ENCODE results near the gene EPS15. TPM values are rescaled to one million over a fixed set of nuclear protein-coding genes. Genes with fewer than 3 reads are reported as not detected.
"Not testable (repeated sequence)": the region's sequence is repeated elsewhere in the genome, so short reads cannot be mapped to it uniquely, and the experiment has no call there.

EPS15 gene
- polyA plus RNA-seq, 1 donor = 52.3 TPM

GRCh38 chr1:51473331-51474115 lies 45.5 kb downstream of the EPS15 start:
- DNase-seq = no peak

GRCh38 chr1:51472359-51472758 lies 46.7 kb downstream of the EPS15 start:
- no peak for DNase-seq

DNA sequence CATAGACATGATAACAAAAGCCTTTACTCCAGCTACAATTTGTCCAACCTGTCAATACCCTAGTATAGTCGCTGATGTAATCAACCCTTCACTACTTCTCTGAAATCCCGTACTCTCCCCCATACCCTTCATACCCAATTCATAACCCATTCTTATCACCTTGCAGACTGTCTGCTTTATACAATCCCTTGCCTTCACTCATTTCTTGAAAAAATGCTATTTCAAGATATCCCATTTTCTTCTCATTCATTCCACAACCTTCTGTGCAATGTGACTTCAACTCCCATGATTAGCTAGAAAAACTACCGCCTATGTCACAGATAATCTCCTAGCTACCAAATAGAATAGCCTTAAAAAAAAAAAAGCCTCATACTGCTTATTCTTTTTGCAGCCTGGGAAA lies 49.5 kb downstream of the EPS15 start:
- DNase-seq = no peak

DNA sequence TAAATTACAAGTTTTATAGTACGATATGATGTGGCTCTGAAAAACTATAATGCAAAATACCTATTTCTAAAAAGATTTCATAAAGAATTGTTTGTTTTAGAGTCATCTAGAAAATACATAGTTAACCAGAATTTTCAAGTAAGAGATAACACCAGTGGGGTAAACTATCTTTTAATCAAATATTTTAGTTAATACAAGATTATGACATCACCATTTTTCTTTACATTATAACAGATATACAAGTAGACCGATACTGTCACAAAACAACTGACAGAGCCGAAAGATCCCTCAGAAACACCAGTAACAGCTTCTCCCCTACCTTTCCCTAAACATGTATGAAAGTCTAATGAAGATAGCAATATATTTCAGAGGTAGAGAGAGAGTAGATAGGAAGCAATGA lies 54.2 kb downstream of the EPS15 start:
- no peak for DNase-seq

GRCh38 chr1:51463561-51463960 lies 55.5 kb downstream of the EPS15 start:
- no peak for DNase-seq

- DNase-seq = not testable (repeated sequence)
These were observed 56.8 kb downstream of the EPS15 start for GRCh38 chr1:51462289-51462688.

DNA sequence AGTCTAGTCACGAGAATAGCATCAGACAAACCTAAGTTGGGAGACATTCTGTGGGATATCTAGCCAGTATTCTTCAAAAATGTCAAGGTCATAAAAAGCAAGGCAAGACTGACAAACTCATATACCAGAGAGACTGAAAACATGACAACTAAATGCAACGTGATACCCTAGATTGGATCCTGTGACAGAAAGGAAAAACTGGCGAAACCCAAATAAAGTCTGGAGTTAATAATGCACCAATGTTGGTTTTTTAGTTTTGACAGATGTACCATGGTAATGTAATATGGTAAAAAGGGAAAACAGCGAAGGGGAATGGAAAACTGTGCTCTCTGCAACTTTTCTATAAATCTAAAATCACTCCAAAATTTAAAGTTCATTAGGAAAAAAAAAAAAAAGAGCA lies 64.5 kb downstream of the EPS15 start:
- no peak for DNase-seq

DNA sequence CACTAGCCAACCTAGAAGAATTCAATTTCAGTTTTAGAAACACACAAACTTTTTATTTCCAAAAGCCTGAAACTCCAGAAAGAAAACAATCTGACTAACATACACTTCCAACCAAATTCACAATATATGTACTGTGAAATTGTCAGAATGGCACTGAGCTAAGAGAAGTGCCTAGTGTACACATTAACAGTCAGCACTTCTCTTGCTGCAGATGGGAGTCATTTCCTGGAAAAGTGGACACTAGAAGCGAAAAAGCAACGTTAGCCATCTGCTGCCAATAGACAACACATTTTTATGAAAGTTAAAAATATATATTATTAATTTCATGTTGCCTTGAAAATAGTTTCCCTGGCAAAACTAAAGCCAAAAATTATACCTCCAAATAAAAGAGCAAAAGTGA lies 66.1 kb downstream of the EPS15 start:
- no peak for DNase-seq

DNA sequence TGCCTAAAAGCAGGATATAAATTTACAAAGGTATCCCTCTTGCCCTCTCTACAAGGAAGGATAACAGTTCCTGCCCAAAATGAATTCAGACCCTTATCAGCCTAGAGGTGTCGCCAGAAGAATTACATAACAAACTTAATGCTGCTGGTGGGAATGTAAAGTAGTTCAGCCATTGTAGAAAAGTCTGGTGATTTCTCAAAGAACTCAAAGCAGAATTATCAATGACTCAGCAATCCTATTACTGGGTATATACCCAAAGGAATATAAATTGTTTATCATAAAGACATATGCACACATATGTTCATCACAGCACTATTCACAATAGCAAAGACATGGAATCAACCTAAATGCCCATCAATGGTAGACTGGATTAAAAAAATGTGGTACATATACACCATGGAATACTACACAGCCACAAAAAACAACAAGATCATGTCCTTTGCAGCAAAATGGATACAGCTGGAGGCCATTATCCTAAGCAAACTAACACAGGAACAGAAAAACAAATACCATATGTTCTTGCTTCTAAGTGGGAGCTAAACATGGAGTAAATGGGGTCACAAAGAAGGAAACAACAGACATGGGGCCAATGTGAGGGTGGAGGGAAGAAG lies 70.1 kb downstream of the EPS15 start:
- not testable (repeated sequence) for DNase-seq

DNA sequence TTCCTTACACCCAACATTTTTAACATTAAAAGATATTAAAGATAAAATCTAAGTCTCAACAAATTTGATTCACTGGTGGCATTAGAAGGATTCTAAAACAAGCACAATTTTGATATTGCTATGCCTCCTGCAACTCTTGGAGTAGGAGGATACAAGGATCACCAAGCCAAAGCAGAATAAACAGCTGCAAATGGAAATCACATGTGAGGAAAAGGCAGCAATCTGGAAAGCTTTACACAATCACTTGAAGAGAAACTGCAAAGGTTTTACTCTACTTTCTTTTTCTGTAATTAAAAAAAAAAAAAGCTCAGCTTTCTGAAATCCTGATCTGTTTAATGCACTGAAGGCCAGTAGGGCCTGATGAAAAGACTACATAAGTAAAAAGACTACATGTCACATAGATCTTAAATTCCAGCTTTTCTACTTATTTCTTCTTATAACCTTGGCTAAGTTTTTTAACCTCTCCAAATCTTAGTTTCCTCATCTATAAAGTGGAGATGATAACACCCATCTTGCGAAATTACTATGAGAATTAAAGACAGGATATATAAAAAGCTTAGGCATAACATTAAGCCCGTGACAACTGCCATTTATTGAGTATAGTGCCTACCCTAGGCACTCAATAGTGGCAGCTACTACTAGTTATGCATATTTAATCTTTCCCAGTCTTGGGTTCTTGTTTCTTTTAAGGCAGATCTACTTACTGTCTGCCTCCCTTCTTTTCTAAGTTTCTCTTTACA lies 73.5 kb downstream of the EPS15 start:
- DNase-seq = no peak

- DNase-seq = no peak
These were observed 74.4 kb downstream of the EPS15 start for GRCh38 chr1:51444534-51445192.

- DNase-seq = no peak
These were observed 75.0 kb downstream of the EPS15 start for GRCh38 chr1:51444096-51444495.

- no peak for DNase-seq
These were observed 75.5 kb downstream of the EPS15 start for GRCh38 chr1:51443555-51443954.

DNA sequence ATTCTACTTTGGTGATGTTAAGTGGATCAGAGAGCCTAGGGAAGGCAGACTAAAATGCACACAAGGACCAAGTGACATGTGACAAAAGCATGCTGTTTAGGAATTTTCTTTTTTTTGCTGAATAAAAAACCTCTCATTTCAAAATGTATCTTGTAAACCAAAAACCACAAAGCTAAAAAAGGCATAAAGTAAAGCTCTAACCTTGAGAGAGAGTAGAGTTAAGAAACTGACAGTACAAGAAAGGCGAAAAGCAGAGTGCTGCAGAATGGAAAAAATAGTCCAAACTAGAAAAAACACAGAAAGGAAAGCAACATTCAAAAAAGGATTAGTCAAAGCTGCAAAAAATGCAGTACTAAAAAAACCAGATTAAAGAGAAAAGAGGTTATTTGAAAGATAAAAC lies 76.5 kb downstream of the EPS15 start:
- DNase-seq = no peak

DNA sequence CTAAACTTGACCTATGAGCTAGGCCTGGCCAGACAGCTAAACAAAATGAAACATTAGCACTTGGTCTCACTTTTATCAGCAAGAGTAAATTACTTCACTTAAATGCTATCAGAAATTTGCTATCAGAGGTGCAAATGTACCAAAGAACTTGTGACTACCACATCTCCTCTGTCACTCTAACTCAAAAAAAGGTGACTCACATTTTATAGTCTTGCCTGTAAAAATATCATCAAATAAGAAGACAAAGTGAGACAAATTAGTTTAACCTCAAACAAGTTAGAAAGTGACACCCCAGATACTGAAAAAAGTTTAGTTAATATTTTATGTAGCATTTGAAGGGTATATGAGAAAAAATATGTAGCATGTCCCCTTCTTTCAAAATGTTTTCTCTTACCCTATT lies 76.9 kb downstream of the EPS15 start:
- DNase-seq = no peak

GRCh38 chr1:51439895-51440294 lies 79.2 kb downstream of the EPS15 start:
- no peak for DNase-seq

DNA sequence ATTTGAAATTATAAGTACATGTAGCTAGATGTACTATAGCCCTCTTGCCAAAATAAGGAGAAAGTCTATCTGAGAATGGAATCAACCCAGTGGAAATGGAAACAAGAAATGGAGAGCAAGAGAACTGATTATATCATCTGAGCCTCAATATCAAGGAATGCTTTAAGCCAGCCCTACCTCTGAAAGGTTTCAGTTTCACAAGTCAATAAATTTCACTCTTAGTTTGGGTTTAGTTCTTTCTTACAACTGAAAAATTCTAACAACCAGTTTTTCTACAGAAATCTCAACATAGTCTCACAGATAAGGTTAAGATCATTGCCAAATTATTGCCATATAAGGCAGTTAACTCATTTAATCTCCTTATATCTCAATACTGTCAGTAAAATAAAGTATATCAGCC lies 80.0 kb downstream of the EPS15 start:
- no peak for DNase-seq

DNA sequence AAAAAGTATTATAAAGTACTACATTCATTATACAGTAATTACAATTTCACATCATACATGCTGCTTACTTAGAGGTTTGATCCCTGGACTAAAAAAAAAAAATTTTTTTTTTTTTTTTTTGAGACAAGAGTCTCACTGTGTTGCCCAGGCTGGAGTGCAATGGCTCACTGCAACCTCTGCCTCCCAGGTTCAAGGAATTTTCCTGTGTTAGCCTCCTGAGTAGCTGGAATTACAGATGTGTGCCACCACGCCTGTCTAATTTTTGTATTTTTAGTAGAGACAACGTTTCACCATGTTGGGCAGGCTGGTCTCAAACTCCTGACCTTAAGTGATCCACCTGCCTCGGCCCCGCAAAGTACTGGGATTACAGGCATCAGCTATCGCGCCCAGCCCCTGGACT lies 81.7 kb downstream of the EPS15 start:
- not testable (repeated sequence) for DNase-seq

- no peak for DNase-seq
These were observed 83.2 kb downstream of the EPS15 start for GRCh38 chr1:51435878-51436277.

GRCh38 chr1:51433972-51434510 lies 85.0 kb downstream of the EPS15 start:
- DNase-seq = no peak

DNA sequence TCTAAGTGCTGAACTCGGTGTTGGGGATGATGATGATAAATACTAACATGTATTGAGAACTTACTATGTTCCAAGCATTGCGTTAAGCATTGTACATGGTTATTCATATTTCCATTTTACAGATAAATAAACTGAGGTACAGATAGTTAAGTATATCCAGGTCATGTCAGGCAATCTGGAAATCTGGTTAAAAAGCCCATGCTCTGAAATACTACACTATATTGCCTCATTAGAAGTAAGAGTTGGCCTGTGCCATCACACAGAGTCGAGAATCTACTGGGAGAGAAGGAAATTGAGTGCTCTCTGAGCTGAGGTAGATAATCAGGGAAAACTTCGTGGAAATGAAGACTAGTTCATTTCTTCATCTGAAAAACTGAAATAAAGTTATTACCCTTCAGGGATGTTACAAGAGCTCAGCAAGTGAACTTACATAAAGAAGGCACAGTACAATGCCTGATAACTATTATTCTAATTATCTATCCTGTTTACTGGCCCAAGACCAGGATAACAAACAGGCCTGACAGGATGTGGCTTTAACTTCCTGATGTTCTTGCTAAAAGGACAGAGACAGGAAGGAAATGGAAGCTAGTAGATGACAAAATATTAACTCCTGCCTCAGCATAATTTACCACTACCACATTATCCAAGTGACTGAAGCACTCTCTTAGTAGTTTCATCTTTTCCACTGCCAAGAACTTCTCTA lies 85.6 kb downstream of the EPS15 start:
- DNase-seq = no peak

DNA sequence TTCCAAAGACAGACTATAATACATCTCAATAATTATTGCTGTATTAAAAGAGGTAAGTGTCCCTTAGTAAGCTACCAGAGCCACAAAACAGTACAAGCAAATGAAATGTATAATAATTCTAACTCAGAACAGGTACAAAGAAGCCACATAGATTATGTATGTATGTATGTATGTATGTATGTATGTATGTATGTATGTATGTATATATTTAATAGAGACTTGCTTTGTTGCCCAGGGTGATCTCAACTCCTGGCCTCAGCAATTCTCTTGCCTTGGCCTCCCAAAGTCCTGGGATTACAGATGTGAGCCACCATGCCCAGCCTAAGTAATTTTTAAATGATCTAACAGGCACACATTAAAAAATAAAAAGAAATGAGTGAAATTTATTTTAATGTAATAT lies 86.9 kb downstream of the EPS15 start:
- DNase-seq = no peak

Data from left kidney (tissue), 2 donors.